ENCODE measurements around the gene ZNF331.

Gene ZNF331

DNA sequence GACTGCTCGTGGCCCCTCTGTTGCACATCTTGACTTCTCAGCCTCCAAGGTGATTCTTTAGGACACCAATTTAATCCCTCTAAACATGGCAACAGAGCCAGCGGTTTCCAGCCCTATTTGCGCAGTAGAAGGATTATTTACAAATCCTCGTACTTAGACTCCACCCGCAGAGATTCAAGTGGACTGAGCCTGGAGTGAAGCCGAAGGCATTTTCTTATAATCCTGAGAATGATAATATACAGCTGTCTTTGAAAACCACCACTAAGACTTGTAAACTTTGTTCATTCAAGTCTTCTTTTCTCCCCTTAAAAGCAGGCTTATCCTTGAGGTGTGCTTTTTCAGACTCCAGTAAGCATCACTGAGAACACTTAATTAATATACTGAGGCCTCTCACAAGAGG lies 89.0 kb downstream of the ZNF331 start:
- FAIRE-seq (no peak), DNase-seq (ENCODE audit: low spot score) (no peak)
